Measurements from ENCODE around the gene NECAP2. TPM values are rescaled to one million over a fixed set of nuclear protein-coding genes. Genes with fewer than 3 reads are reported as not detected.
"Not testable (repeated sequence)": the region's sequence is repeated elsewhere in the genome, so short reads cannot be mapped to it uniquely, and the experiment has no call there.

NECAP2 gene
- total RNA-seq, 1 experiment from 2014 or later, result 95.0 TPM

DNA sequence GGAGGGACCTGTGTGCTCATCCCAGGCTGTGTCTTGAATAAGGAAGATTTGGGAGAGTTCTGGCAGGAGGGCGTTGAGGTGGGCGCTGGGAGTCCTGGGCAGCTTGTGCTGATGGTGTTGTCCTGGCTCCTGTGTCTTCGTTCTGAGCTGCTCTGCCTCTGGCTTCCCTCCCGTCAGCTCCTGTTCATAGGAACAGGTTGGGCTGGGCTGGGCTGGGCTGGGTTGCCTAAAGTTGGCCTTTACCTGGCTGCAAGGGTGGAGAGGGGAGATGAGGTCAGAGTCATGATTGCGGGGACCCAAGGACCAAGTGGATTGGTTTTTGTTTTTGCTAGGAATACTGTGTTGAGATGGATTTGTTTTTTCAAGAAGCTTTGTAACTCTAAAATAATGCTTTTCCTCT, 9.1 kb downstream of the NECAP2 start:
- DNase-seq (ENCODE audit: low read depth), result no peak
- in situ Hi-C loops (cut with HindIII; ENCODE audit: low pct_unique_long_range_greater_than_20kb, low sequenced_read_pairs), result no loop called here

- DNase-seq (ENCODE audit: low read depth), result no peak
- in situ Hi-C loops (cut with HindIII; ENCODE audit: low pct_unique_long_range_greater_than_20kb, low sequenced_read_pairs), result no loop called here
Observed at GRCh38 chr1:16450863-16451481, 10.4 kb downstream of the NECAP2 start.

DNA sequence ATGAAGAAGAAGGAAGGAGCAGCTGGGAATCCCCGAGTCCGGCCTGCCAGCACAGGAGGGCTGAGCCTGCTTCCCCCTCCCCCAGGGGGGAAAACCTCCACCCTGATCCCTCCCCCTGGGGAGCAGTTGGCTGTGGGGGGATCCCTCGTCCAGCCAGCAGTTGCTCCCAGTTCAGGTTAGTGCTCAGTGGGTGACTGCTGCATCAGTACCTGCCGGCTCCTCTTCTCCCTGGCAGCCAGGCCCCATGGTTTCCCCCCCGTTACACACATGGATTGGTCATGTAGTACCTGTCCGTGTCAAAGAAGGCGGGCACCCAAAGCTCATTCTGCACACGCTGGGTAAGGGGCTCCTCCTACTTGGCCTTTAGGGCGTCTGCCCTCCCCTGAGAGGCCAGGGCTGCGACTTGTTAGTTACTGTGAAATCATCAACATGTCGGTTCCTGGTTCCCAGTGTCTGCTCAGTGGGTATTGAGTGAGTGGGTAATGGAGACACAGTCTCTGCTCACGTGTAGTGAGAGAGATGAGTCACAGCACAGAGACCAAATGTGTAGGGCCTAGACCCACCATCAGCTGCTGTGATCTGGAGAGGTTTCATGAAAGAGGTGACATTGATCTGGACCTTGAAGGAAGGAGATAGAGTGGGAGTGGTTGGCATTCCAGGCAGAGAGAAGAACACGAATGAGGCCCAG, 11.5 kb downstream of the NECAP2 start:
- in situ Hi-C loops (cut with HindIII; ENCODE audit: low pct_unique_long_range_greater_than_20kb, low sequenced_read_pairs), result no loop called here
- DNase-seq (ENCODE audit: low read depth), result no peak

- in situ Hi-C loops (cut with HindIII; ENCODE audit: low pct_unique_long_range_greater_than_20kb, low sequenced_read_pairs); DNase-seq (ENCODE audit: low read depth): not testable (repeated sequence)
Observed at GRCh38 chr1:16454909-16455308, 14.4 kb downstream of the NECAP2 start.

DNA sequence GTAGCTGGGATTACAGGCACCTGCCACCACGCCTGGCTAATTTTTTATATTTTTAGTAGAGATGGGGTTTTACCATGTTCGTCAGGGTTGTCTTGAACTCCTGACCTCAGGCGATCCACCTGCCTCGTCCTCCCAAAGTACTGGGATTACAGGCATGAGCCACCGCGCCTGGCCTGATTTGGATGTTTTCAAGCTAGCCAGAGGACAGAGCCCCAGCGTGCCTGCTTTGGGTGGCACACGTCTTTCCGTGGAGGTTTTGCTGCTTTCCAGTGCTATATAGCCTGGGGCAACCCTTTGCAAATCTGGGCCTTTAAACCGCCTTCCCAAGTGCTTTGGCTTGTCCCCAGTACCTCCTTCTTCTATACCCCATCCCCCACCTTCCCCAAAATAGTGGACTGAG, 15.6 kb downstream of the NECAP2 start:
- in situ Hi-C loops (cut with HindIII; ENCODE audit: low pct_unique_long_range_greater_than_20kb, low sequenced_read_pairs); DNase-seq (ENCODE audit: low read depth): not testable (repeated sequence)

- in situ Hi-C loops (cut with HindIII; ENCODE audit: low pct_unique_long_range_greater_than_20kb, low sequenced_read_pairs), result no loop called here
Observed at GRCh38 chr1:16458831-16459230, 18.3 kb downstream of the NECAP2 start.

GRCh38 chr1:16459352-16459925, 18.9 kb downstream of the NECAP2 start:
- in situ Hi-C loops (cut with HindIII; ENCODE audit: low pct_unique_long_range_greater_than_20kb, low sequenced_read_pairs), result no loop called here
- DNase-seq (ENCODE audit: low read depth), result no peak

More at GRCh38 chr1:16458831-16459230, 18.3 kb downstream of the NECAP2 start:
- DNase-seq (ENCODE audit: low read depth), result no peak

DNA sequence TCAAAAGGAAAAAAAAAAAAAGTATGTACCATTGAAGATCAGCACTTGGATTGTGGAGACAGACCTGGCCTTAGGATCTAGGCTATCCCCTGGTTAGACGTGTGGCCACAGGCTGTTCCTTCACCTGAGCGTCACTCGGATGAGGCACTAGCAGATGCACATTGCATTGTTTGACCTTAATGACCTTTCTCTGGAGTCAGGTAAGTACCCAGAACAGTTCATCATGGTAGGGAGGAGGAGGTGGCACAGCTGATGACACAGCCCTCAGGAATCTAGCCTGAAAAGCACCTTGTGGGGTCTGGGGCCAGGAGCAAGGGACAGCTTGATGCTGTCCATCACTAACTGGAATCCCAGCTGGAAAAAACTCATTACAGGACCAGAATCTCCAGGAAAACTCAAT, 21.2 kb downstream of the NECAP2 start:
- DNase-seq (ENCODE audit: low read depth), result no peak
- in situ Hi-C loops (cut with HindIII; ENCODE audit: low pct_unique_long_range_greater_than_20kb, low sequenced_read_pairs), result no loop called here

- in situ Hi-C loops (cut with HindIII; ENCODE audit: low pct_unique_long_range_greater_than_20kb, low sequenced_read_pairs), result no loop called here
- DNase-seq (ENCODE audit: low read depth), result no peak
Observed at GRCh38 chr1:16462773-16463330, 22.3 kb downstream of the NECAP2 start.

- in situ Hi-C loops (cut with HindIII; ENCODE audit: low pct_unique_long_range_greater_than_20kb, low sequenced_read_pairs), result no loop called here
- DNase-seq (ENCODE audit: low read depth), result no peak
Observed at GRCh38 chr1:16464917-16465625, 24.5 kb downstream of the NECAP2 start.

DNA sequence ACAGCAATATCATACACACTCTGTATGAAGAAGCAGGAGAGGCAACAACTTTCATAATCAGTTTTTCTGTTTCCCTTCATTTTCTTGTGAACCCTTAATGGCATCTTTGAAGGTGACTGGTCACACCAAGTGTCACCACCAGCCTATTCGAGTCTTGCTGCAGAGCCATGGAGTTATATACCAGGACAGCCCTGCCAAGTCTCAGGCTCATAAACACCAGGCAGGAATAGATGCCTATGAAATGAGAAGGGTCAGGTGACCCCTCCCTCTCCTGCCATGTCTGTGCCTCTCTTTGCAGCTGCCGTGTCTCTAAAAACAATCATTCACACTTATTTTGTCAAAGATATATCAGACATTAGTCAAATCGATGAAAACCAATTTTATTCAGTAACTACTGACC, 28.0 kb downstream of the NECAP2 start:
- in situ Hi-C loops (cut with HindIII; ENCODE audit: low pct_unique_long_range_greater_than_20kb, low sequenced_read_pairs), result no loop called here
- no peak for DNase-seq (ENCODE audit: low read depth)

- in situ Hi-C loops (cut with HindIII; ENCODE audit: low pct_unique_long_range_greater_than_20kb, low sequenced_read_pairs), result no loop called here
- DNase-seq (ENCODE audit: low read depth), result no peak
Observed at GRCh38 chr1:16474166-16474800, 33.8 kb downstream of the NECAP2 start.

GRCh38 chr1:16474891-16475290, 34.4 kb downstream of the NECAP2 start:
- in situ Hi-C loops (cut with HindIII; ENCODE audit: low pct_unique_long_range_greater_than_20kb, low sequenced_read_pairs); DNase-seq (ENCODE audit: low read depth): not testable (repeated sequence)

GRCh38 chr1:16475771-16476770, 35.5 kb downstream of the NECAP2 start:
- not testable (repeated sequence) for DNase-seq (ENCODE audit: low read depth)

GRCh38 chr1:16478091-16478490, 37.6 kb downstream of the NECAP2 start:
- in situ Hi-C loops (cut with HindIII; ENCODE audit: low pct_unique_long_range_greater_than_20kb, low sequenced_read_pairs), result no loop called here
- DNase-seq (ENCODE audit: low read depth), result no peak

More at GRCh38 chr1:16475771-16476770, 35.5 kb downstream of the NECAP2 start:
- in situ Hi-C loops (cut with HindIII; ENCODE audit: low pct_unique_long_range_greater_than_20kb, low sequenced_read_pairs), result not testable (repeated sequence)

DNA sequence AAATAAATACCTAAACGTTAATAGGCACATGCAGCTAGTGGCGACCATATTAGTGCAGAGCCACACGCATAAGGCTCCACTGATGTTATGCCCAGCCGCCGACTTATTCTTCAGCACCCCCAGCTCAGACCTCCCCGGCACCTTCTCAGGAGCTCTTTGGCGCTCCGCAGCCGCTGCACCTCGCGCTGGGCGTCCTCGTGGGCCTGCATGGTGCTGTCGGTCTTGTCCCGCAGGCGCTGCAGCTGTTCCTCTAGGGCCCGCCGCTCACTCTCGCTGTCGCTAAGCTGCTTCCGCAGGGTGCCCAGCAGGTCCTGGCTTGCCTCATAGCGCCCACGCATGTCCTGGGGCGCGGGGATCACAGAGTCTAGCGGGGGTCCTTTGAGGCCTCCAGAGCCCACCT, 42.6 kb downstream of the NECAP2 start:
- in situ Hi-C loops (cut with HindIII; ENCODE audit: low pct_unique_long_range_greater_than_20kb, low sequenced_read_pairs); DNase-seq (ENCODE audit: low read depth): not testable (repeated sequence)
